Measurements from ENCODE around the gene DNAH11.
"Not testable (repeated sequence)": the region's sequence is repeated elsewhere in the genome, so short reads cannot be mapped to it uniquely, and the experiment has no call there.

Gene DNAH11

GRCh38 chr7:21893401-21893800, 350.6 kb downstream of the DNAH11 start:
- DNase-seq: no peak

- DNase-seq: no peak
Observed at GRCh38 chr7:21898265-21898930, 355.6 kb downstream of the DNAH11 start.

DNA sequence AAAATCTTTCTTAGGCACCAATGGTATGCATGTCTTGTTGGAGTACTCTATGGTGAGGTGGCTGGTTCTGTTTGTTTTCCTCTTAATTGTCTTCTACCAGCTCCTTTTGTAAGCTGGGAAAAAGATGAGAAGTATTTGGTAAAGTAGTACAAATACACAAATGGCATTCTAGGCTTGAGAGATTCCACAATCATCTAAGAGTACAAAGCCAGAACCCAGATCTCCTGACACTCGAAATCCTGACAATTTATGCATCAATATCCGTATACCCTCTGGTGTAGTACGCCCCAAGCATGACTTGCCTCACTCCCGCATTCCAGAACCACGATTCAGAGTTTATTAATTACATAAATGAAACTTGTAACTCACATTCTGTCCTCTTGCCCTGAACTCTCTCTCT, 359.4 kb downstream of the DNAH11 start:
- DNase-seq: no peak

GRCh38 chr7:21903020-21903786, 360.4 kb downstream of the DNAH11 start:
- no peak for DNase-seq

GRCh38 chr7:21908746-21909145, 365.9 kb downstream of the DNAH11 start:
- no peak for DNase-seq

GRCh38 chr7:21910253-21910652, 367.4 kb downstream of the DNAH11 start:
- no peak for DNase-seq

GRCh38 chr7:21911341-21911875, 368.6 kb downstream of the DNAH11 start:
- no peak for DNase-seq

DNA sequence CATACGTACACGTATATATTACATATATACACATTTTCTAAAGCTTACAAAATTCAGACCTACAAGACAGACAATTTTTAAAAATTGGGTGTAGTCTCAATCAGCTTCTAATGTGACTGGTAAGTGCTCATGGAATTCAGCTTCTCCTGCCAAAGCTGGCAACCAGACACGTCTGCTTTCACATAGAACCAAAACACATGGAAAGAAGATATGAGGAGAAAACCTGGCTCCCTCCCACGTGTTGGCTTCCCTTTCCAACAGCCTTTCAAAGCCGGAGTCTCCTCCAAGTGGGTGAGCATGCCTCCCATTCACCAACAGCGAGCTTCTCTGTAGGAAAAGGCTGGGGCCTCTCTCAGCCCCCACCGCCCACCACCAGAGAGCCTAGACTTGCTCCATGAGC, 369.5 kb downstream of the DNAH11 start:
- peak; percentile 59 for DNase-seq

DNA sequence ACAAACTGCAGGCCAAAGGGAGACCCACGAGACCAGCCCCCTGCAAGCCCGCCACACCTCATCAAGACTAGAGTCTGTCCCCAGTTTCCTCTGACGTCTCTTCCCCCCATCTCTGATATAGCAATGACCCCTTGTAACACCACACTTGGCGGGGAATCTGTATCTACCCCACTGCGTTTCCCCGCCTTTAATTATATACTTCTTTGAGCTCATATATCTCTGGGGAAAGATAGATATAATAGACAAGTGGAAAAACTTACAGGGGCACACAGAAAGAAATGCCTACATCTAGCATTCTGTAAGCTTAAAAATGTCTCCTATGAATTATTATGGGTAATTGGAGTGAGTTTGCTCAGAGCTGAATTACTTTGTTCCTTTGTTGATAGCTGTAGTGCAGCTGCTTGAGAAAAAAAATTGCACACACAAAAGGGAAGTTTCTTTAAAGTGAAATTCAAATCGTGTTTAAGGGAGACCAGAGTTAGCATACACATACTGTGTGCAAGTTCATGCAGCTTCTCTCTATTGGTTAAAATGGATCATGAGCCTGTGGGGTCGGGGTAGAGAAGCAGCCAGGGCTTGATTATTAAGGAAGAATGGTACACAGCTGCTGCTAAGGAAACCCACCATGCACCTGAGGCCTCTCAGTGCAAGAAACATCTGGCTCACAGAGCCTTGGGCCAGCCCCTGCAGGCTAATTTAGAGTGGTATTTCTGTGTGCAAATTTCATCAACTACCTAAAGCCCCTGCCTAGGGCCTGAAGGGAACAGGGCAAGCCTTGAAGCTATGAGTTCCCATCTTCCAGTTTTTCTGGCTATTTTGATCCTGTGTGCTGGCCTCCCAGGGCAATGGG, 370.3 kb downstream of the DNAH11 start:
- no peak for DNase-seq

- no peak for DNase-seq
Observed at GRCh38 chr7:21914671-21915070, 371.8 kb downstream of the DNAH11 start.

DNA sequence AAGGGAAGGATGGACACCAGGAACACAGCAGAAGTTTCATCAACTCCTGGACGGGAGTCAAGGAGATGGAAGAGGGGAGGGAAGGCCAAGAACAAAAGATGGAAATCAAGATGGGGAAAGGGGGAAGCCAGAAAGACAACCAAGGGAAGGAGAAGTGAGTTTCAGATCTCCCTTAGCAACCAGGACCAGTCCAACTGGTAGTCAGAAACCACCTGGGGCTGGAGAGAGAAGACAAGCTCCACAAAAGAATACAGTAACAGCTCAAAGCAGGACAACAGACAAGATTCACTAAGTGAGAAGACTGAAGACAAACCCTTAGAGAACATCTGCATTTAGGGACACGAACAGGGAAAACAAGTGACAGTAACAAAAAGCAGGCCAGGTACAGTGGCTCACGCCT, 372.3 kb downstream of the DNAH11 start:
- no peak for DNase-seq

DNA sequence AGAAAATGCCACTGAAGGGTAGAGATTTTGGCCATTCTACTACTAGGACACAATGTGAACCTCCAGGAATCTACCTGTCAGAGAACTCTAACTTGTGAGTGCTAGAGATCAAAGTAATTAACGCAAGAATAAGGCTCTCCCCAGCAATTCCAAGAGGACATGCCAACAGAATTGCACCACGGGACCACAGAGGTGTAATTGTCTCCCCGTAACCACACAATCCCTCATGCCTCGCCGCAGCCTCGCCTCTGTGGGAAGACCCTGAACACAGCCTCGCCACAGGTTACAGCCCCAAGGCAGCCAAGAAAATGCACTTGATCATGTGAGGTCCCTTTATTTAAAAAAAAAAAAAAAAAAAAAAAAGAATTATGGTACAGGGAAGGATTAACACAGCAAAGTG, 373.3 kb downstream of the DNAH11 start:
- DNase-seq: no peak

DNA sequence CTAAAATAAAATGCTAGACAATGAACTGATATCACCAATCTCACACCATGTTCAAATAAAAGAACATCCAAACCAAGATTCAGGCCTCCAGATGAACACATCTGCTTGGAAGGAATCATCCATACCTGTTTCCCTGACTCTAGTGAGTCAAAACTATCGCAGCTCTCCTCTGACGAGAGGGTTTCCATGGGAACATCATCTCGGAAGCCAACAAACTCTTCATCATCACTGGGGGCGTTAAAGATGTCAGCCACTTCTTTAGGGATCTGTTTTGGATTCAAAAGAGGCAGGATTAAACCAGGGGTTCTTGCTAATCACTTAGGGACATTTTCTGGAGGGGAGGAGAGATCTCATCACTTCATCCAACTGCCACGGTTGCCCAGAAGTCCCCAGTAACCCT, 373.8 kb downstream of the DNAH11 start:
- DNase-seq: no peak

DNA sequence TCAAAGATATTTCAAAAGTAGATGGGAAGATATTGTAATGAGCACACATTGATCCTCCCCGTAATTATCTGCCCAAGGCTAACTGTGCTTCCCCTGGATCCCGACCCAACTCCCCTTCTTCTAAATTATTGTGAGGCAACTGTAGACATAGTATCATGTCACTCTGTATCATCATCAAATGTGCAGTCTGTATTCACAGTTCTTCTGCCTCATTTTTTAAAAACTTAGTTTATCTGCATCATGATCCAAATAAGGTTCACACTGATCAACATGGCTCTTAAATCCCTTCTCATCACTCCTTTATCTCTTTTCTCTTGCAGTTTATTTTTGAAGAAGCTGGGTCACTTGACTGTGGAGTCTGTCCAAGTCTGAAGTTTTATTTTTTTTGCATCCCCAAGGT, 375.4 kb downstream of the DNAH11 start:
- DNase-seq: no peak

GRCh38 chr7:21920936-21921335, 378.1 kb downstream of the DNAH11 start:
- DNase-seq: no peak

GRCh38 chr7:21922605-21923004, 379.8 kb downstream of the DNAH11 start:
- no peak for DNase-seq

DNA sequence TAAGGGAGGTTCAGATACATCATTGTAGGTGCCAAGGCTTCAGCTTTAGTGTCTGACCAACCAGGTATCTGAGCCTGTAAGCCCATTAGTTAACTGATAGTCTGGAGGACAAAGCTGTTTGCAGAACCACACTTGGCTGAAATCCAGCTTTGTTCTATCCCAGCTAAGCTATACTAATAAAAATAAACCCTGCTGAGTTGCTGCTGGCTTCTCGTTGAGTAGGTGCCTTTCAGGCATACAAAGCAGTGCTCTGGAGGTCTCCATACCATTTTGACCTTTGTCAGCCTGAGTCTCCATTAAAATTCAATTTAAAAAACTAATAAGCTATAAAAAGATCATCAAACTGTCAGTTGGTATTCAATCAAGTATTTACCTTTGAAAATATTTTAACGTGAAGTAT, 380.8 kb downstream of the DNAH11 start:
- DNase-seq: no peak

DNA sequence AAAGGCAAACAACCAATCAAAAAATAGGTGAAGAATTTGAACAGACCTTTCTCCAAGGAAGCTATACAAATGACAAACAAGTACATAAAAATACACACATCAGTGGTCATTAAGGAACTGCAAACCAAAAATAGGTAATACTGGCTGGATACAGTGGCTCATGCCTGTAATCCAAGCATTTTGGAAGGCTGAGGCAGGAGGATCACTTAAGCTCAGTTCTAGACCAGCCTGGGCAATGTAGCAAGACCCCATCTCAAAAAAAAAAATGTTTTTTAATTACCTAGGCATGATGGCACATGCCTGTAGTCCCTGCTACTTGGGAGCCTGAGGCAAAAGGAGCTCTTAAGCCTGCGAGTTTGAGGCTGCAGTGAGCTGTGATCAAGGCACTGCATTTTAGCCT, 383.6 kb downstream of the DNAH11 start:
- DNase-seq: no peak

DNA sequence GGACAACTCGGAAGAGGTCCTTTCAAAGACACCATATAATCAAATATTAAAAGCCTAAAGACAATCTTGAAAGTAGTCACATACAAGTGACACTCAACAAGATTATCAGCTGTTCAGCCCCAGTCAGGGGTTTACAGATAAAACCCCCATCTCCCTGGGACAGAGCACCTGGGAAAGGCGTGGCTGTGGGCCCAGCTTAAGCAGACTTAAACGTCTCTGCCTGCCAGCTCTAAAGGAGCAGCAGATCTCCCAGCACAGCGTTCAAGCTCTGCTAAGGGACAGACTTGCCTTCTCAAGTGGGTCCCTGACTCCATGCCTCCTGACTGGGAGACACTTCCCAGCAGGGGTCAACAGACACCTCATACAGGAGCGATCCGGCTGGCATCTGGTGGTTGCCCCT, 384.9 kb downstream of the DNAH11 start:
- DNase-seq: no peak

DNA sequence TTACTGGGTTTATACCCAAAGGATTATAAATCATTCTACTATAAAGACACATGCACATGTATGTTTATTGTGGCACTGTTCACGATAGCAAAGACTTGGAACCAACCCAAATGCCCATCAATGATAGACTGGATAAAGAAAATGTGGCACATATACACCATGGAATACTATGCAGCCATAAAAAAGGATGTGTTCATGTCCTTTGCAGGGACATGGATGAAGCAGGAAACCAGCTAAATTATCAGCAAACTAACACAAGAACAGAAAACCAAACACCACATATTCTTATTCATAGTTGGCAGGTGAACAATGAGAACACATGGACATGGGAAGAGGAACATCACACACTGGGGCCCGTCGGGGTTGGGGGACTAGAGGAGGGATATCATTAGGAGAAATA, 390.5 kb downstream of the DNAH11 start:
- DNase-seq: not testable (repeated sequence)

GRCh38 chr7:21934808-21935207, 392.0 kb downstream of the DNAH11 start:
- no peak for DNase-seq

DNA sequence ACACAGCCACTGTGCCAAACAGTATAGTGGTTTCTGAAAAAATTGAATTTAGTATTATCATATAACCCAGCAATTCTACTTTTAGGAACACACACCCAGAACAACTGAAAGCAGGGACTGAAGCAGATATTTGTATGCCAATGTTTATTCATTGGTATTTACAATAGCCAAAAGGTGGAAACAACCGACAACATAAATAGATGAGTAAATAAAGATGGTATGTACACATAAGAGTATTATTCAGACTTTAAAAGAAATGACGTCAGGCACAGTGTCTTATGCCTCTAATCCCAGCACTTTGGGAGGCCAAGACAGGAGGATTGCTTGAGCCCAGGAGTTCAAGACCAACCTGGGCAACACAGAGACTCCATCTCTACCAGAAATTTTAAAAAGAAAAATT, 395.6 kb downstream of the DNAH11 start:
- DNase-seq: no peak

- DNase-seq: no peak
Observed at GRCh38 chr7:21939136-21939857, 396.5 kb downstream of the DNAH11 start.

Data from right hindlimb (tissue), 1 donor.